IPS DF 4.7 (cell line): ENCODE results near the gene RHOJ.
"Not testable (repeated sequence)": the region's sequence is repeated elsewhere in the genome, so short reads cannot be mapped to it uniquely, and the experiment has no call there.

ENCODE experiments used
- DNase-seq: peaks from one replicate; pipeline ENCODE4 v3.0.0-alpha.2; 2013; ENCODE audit warnings: low spot score; ENCODE audit errors: extremely low read depth

The RHOJ gene

DNA sequence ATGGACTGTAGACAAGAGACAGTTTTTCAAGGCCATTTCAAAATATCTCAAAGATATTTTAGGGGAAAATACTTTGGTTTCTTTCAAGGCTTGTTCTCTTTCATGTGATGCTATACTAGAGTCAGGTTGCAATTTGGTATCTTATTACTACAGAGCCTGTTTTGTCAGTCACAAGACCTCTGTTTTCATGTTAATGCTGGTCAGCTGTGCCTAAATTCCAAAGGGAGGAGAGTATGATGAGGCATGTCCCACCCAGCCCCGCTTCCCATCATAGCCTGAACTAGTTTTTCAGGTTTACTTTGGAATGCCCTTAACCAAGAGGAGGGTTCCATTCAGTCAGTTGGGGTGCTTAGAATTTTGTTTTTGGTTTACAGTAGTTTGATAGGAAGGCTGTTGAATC lies 61.9 kb downstream of the RHOJ start:
- DNase-seq, result peak; percentile 33

GRCh38 chr14:63267171-63267570 lies 62.9 kb downstream of the RHOJ start:
- no peak for DNase-seq

DNA sequence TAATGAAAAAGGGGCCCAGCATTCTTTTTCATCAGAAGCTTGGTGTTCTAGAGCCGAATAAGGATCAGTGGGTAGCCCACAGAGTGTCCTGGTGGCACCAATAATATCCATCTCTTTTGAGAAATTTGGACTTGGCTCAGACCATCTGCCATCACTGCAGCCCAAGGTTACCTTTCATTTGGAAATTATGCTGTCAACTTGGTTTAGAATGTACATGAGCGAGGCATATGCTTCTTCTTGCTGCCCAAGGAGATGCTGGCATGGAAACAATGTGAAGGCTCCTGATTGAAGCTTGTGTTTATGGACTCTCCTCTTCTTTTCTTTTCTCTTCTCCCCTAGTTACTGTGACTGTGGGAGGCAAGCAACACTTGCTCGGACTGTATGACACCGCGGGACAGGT lies 64.5 kb downstream of the RHOJ start:
- no peak for DNase-seq

GRCh38 chr14:63269561-63270225 lies 65.5 kb downstream of the RHOJ start:
- no peak for DNase-seq

- no peak for DNase-seq
Observed at GRCh38 chr14:63273129-63273528, 68.9 kb downstream of the RHOJ start.

DNA sequence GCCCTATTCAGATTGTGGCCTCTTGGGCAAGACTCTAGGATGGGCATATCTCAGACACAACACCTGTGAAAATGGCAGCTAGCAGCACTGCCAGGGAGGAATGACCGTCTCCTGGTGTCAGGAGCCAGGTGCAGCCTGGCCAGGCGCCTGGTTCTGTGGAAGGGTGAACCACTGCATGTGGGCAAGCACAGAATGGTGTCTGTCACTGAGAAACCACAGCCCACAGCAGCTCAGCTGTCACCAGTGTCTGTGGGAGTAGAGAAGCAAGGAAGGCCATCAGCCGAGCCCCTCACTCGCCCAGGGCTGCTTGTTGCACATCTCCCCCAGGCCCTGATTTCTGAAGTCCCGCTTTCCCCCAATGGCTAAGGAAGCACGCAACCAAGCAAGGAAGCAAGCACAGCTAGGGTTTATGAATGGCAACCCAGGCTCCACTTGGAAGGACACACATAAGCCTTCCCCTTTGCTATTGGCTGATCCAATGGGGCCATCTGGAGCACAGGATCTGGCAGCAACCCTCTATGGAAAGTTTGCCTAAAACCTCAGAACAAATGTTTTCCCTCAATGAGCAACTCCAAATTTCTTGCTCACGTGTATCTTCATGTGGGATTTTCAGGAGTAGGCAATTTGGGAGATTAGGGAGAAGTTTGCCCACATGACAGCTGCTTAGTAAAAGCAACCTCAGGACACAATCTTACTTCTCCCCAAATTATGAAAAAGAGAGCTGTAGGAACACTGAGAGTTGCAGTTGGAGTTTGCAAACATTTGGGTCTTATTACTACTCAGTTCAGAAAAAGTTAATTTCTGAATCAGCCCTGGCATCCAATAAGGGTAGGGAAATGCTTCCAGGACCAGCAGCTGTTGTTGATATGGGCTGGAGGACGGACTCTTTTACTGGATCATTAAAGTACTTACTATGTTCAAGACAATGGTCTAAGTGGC lies 69.7 kb downstream of the RHOJ start:
- DNase-seq, result no peak

- DNase-seq, result no peak
Observed at GRCh38 chr14:63275611-63276010, 71.4 kb downstream of the RHOJ start.

GRCh38 chr14:63276016-63276415 lies 71.8 kb downstream of the RHOJ start:
- DNase-seq, result no peak

DNA sequence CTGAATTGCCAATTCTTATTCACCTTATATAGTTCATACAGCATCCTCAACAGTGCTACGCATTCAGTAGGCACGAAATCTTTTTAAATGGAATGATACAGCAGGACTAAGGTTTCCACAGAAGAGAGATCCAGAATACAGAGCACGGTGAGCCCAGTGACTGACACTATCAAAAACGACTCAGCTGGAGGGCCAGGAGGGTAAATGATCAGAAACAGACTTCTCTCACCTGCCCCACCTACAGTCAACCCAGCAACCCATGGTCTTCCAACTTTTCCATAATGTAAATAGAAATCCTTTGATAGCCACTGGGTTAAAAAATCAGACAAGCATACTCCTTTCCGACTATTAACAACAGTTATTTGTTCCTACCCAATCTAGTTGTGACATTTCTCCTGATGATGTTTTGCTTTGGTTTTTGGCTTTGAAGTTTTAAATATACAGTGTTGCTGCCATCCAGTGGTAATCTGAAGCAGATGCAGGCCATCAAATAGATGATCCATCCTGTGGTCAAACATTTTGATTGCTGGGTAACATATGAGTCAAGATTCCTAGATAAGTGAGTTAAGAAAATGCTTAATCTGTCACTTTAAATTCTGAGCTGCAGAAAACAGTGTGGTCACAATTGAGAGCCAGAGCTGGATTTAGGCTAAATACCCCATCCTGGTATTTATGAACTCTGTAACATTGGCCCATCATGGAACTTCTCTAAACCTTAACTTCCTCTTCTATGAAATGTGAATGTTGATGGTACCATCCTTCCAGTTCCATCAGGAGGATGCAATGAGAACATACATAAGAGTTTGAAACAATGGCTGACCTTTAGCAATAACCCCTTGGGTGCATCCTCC lies 72.5 kb downstream of the RHOJ start:
- DNase-seq, result no peak

GRCh38 chr14:63277591-63278183 lies 73.4 kb downstream of the RHOJ start:
- no peak for DNase-seq

- DNase-seq, result not testable (repeated sequence)
Observed at GRCh38 chr14:63279933-63280332, 75.7 kb downstream of the RHOJ start.

DNA sequence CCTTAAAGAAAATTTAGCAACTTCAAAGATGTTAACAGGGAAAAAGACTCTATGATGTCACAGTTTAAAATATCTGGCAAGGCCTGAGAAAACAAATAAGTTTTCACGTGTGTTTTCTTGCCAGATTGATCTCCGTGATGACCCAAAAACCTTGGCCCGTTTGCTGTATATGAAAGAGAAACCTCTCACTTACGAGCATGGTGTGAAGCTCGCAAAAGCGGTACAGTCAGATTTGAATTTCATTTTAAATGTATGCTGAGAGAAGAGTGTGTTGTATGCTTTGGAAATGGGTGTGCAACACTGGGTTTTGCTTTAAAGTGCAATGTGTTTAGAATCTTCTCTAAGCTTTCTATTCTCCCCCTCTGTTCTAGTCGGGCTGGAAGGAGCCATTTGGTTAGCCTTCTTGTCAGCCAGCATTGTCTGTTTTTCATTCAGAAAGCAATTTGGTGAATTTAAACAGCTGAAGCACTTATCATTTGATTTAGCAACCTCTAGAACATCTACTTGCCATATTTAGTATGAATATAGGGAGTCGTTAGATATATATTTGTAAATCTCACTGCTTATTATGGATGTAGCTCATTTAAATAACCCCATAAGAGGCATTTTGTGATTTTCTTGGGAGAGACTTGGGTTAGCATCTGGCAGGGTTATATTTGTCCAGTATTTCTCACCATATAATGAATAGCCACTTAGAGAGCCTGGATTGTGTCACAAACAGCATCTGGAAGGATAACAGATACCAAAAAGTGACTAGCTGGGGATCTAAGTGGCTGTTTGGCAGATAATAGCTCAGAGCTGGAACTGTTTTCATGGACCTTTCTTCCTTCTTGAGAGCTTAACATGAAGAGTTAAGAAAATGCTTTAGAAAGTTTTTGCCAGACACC lies 79.0 kb downstream of the RHOJ start:
- no peak for DNase-seq

- DNase-seq, result no peak
Observed at GRCh38 chr14:63283884-63284248, 79.6 kb downstream of the RHOJ start.

- DNase-seq, result no peak
Observed at GRCh38 chr14:63286071-63286470, 81.8 kb downstream of the RHOJ start.

- DNase-seq, result no peak
Observed at GRCh38 chr14:63287666-63288483, 83.6 kb downstream of the RHOJ start.

DNA sequence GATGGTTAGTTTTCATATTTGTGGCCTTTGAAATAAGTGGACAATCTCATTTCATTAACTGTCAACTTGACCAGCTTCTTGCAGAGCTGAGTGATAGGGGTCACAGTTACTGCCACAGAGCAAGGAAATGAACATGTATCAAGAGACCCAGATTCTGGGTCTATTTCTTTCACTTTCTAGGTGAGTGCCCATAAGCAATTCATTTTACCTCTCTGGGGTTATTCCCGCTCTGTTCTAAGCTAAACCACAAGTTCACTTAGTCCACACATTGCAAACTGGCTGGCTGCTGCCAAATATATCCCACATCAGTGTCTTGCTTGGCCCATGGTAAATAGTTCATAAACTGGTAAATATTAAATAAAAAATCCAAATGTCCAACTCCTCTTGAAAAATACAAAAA lies 84.6 kb downstream of the RHOJ start:
- no peak for DNase-seq

- no peak for DNase-seq
Observed at GRCh38 chr14:63290741-63291430, 86.6 kb downstream of the RHOJ start.

DNA sequence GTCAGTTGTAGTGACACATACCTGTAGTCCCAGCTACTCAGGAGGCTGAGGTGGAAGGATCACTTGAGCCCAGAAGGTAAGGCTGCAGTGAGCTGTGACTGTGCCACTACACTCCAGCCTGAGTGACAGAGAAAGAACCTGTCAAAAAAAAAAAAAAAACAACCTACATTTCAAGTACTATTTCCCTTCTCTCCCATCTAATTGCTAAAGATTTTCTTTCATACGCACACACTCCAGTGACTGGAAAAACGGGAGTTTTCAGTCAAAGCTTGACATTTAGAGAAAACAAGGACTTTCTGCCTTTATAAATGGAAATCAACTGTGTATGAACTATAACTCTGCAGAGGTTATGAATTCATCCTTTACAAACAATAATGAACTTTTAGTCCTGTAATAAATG lies 88.6 kb downstream of the RHOJ start:
- no peak for DNase-seq

DNA sequence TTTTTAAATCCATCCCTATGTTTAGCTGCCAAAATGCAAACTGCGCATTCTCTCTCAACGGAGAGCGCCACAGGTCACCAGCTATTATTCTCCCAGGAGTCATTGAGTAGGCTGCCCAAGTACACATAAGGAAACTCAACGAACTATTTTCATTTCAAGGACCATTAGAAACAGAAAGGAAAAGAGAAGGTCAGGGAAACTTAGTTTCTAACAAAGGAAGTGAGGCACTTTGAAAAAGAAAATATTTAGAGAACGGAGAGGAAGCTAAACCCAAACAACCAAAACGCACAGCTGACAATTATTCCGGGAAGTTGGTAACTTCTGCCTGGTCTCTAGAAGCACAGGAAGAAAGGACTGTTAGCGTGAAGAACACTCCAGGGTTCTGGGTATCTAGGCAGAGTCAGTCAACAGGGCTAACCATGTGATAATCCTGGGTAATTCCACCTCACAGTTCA lies 91.0 kb downstream of the RHOJ start:
- DNase-seq, result no peak
